GM12873 (cell line): ENCODE results near the gene CD86.

ENCODE experiments used
- TF ChIP-seq, protein P1 (sequence below): IDR thresholded peaks from 2 replicates; pipeline ENCODE4 v1.5.1; 2012; ENCODE audit warnings: low read depth, mild to moderate bottlenecking, moderate library complexity, low read length, control low read depth; ENCODE audit not compliant: insufficient read depth; ENCODE audit errors: missing control alignments

Gene CD86

DNA sequence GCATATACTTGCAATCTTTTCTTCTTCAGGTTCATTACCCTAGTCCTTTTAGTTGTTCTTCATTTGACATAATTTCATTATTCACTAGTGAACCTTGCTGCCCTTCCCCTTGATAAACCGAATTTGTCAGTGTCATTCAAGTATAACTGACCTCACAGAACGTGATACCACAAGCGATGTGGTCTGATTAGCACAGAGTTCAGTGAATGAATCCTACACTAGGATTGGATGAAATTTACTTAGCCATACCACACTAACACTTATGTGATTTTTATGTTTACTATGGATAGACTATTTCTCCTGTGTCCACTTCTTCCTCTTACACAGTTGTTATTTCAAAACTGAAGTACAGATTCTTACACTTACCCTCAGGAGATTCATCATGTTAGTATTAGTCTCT lies 27.2 kb downstream of the CD86 start:
- TF ChIP-seq, protein P1, sequence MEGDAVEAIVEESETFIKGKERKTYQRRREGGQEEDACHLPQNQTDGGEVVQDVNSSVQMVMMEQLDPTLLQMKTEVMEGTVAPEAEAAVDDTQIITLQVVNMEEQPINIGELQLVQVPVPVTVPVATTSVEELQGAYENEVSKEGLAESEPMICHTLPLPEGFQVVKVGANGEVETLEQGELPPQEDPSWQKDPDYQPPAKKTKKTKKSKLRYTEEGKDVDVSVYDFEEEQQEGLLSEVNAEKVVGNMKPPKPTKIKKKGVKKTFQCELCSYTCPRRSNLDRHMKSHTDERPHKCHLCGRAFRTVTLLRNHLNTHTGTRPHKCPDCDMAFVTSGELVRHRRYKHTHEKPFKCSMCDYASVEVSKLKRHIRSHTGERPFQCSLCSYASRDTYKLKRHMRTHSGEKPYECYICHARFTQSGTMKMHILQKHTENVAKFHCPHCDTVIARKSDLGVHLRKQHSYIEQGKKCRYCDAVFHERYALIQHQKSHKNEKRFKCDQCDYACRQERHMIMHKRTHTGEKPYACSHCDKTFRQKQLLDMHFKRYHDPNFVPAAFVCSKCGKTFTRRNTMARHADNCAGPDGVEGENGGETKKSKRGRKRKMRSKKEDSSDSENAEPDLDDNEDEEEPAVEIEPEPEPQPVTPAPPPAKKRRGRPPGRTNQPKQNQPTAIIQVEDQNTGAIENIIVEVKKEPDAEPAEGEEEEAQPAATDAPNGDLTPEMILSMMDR: no peak

DNA sequence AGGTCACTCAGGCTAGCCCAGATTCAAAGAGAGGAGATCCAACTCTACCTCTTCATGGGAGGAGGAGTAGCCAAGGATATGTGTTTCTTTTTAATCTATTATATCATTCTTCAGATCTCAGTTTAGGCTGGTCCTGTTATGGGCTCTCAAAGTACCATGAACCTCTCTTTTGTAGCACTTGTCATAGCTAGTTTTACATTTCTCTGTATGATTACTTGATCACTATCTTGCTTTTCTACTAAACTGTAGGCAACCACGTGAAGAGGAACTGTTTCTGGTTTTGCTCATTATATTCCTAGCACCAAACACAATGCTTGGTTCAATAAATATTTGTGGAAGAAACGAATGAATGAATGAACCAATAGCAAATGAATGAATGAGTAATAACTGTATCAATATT lies 29.6 kb downstream of the CD86 start:
- TF ChIP-seq, protein P1: no peak

DNA sequence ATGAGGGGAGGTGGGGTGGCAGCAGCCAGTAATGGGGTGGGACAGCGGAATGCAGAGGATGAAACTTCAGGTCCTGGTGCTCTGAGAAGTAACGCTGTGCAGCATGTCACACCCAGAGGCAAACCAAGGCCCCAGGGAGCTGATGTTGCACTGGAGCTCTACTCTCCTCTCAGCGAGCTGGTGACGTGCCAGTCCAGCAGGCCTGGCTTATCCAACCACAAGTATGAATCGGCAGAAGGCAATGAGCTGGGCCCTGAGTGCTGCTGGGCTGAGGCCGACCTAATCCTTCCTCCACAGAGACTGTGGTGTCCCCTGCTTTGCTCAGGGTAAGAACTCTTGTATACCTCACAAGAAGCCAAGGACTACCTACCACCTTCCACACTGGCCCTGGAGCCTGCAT lies 30.5 kb downstream of the CD86 start:
- TF ChIP-seq, protein P1: no peak

DNA sequence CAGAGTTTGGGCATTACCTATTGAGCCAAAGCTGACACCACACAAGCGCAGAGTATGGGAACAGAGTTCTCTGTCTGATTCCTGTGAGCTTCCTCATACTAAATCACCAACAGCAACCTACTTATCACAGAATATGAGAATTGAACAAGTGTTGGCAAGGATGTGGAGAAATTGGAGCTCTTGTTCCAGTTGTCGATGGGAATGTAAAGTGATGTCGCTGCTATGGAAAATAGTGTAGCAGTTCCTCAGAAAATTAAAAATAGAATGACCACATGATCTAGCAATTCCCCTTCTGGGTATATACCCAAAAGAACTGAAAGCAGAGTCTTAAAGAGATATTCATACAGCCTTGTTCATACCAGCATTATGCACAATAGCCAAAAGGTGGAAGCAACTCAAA lies 33.4 kb downstream of the CD86 start:
- TF ChIP-seq, protein P1: no peak

DNA sequence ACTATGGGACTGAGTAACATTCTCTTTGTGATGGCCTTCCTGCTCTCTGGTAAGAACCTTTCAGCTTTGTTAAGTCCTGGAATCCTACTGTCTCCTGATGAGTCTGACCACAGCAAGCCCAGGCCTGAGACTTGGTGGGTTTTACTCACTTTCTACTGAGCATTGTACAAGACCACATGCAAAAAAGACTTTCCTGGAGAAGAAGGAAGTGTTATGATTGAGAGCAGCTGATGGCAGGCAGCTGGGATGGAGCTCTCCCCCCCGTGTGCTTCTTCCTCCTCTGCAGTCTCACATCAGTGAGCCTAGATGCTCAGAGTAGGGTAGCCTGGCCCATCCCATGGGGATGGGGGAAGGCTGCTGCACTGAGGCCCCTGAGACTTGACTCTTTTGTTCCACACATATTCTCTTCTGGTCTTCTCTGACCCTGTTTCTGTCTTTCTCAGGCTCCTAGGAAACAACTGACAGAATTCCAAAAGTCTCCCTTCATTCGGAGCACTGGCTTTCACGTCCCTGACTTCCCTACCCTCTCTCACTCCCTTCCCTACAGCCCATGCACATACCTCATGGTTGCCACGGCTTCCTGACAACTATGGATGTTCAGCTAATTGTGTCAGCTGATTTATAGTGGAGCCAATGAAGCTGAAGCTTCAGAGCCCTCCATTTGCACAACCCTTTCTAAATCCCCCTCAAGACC lies 36.6 kb downstream of the CD86 start:
- TF ChIP-seq, protein P1: no peak

DNA sequence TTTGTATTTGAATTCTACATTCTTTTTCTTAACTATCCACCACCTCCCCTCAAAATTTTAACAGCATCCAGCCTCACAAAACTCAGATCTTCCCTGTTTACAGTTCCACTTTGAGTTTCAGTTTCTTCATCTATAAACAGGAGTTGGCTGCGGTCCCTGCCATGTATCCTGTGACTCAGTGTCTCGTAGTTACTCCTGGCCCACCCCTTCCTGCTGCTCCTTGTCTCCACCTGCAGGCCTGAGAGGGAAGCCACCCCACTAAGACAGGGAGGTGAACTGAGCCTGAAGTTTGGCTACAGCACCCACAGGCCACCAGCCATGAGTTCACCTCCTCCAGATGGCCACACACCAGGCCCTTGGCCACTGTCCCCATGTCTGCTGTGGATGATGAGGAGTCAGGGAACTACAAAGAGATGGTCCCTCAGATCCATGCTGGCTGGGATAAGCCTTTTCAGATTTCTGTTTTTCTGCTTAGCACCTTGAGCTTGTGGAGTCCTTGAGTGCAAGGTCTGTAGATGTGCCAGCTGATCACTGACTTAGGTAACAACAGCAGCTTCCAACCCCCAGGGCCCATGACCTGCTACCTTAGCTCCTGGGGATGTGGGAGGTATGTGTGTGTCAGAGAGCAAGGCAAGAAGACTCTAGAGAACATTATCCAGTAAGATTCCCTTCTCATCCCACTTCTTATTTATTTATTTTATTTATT lies 37.5 kb downstream of the CD86 start:
- TF ChIP-seq, protein P1: peak; percentile 88

DNA sequence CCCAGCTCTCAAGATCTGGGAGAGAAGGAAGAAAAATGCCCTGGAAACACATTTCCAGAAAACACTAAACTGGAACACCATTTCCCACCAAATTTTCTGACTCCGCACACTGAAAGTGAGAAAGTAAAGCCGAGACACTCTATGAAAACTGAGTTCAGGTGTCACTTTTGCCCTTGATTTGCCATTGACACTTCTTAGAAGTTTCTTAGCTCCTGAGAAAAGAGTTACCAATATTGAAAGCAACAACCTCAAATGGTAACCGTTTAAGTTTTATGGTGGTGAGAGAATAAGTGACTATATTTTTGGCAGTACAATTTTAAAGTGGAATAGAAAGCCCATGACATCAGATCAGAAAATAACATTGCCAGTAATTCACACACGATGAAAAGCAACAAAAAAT lies 39.0 kb downstream of the CD86 start:
- TF ChIP-seq, protein P1: no peak
